ENCODE measurements around the gene EIF2D.
A peak's percentile ranks its signal among the peaks of the same experiment; 100 is the strongest.

Gene EIF2D

GRCh38 chr1:206588492-206588891, 23.8 kb downstream of the EIF2D start:
- DNase-seq (ENCODE audit: low read depth) = no peak
- TF ChIP-seq, protein P1, sequence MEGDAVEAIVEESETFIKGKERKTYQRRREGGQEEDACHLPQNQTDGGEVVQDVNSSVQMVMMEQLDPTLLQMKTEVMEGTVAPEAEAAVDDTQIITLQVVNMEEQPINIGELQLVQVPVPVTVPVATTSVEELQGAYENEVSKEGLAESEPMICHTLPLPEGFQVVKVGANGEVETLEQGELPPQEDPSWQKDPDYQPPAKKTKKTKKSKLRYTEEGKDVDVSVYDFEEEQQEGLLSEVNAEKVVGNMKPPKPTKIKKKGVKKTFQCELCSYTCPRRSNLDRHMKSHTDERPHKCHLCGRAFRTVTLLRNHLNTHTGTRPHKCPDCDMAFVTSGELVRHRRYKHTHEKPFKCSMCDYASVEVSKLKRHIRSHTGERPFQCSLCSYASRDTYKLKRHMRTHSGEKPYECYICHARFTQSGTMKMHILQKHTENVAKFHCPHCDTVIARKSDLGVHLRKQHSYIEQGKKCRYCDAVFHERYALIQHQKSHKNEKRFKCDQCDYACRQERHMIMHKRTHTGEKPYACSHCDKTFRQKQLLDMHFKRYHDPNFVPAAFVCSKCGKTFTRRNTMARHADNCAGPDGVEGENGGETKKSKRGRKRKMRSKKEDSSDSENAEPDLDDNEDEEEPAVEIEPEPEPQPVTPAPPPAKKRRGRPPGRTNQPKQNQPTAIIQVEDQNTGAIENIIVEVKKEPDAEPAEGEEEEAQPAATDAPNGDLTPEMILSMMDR (conservative IDR thresholded peaks at IDR 0.05; ENCODE audit: low read length) = no peak
- H3K4me3 ChIP-seq (ENCODE audit: low read length) = no peak overlapping the region

GRCh38 chr1:206587904-206588303, 24.4 kb downstream of the EIF2D start:
- TF ChIP-seq, protein P1 (conservative IDR thresholded peaks at IDR 0.05; ENCODE audit: low read length) = no peak
- no peak for DNase-seq (ENCODE audit: low read depth)
- no peak overlapping the region for H3K4me3 ChIP-seq (ENCODE audit: low read length)

GRCh38 chr1:206586501-206587445, 25.5 kb downstream of the EIF2D start:
- TF ChIP-seq, protein P1 (conservative IDR thresholded peaks at IDR 0.05; ENCODE audit: low read length) = no peak
- no peak for DNase-seq (ENCODE audit: low read depth)
- no peak overlapping the region for H3K4me3 ChIP-seq (ENCODE audit: low read length)

GRCh38 chr1:206584683-206585082, 27.6 kb downstream of the EIF2D start:
- TF ChIP-seq, protein P1 (conservative IDR thresholded peaks at IDR 0.05; ENCODE audit: low read length) = no peak
- H3K4me3 ChIP-seq (ENCODE audit: low read length) = no peak overlapping the region
- no peak for DNase-seq (ENCODE audit: low read depth)

GRCh38 chr1:206583707-206584648, 28.3 kb downstream of the EIF2D start:
- peak; percentile 63 for DNase-seq (ENCODE audit: low read depth)
- no peak overlapping the region for H3K4me3 ChIP-seq (ENCODE audit: low read length)
- TF ChIP-seq, protein P1 (conservative IDR thresholded peaks at IDR 0.05; ENCODE audit: low read length) = peak; percentile 90

DNA sequence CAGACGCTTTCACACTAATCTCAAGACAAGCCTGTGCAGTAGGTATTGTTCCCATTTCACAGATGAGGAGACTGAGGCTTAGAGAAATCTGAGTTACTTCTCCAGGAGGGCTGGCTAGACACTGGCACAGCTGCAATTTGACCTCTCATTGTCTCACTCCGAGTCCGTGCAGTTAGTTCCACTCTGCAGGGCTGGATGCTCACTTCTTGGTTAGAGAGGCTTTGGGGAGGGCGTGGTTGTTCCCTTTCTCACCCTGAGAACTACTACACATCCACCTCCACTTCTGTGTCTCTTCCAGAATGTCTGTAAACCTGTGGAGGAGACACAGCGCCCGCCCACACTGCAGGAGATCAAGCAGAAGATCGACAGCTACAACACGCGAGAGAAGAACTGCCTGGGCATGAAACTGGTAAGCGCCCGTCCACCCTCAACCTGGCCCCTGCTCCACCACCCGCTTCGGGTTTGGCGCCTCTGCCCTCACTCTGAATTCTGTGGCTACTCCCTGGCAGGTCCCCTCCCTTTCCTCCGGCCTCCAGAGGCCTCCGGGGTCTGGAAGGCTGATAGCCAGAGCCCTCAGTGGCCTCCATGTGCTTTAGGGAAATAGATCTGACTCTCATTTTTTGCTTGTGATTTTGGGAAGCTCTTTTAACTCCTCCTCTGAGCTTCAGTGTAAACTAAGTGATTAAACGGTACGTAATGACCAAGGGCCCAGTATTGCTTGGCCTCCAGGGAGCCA, 29.1 kb downstream of the EIF2D start:
- H3K4me3 ChIP-seq (ENCODE audit: low read length) = no peak overlapping the region
- DNase-seq (ENCODE audit: low read depth) = no peak
- TF ChIP-seq, protein P1 (conservative IDR thresholded peaks at IDR 0.05; ENCODE audit: low read length) = no peak

All from AG10803 (cell line).